Prostate gland (tissue), 2 donors: Measurements from ENCODE around the gene KCNQ5. TPM values are rescaled to one million over a fixed set of nuclear protein-coding genes. Genes with fewer than 3 reads are reported as not detected.

Experiments used
- DNase-seq: peaks from one replicate; pipeline ENCODE4 v3.0.0-alpha.2; 2019; ENCODE audit warnings: low spot score
- H3K27ac ChIP-seq, 2 donors: fragments of 200-600 bp; sonication (generic); 2 replicates each; pipeline ENCODE4 v1.5.1; 2017 to 2019
- H3K27me3 ChIP-seq: fragments of 200-600 bp; sonication (generic); replicated peaks from 2 replicates; pipeline ENCODE4 v1.5.1; 2019; ENCODE audit not compliant: insufficient read depth
- H3K36me3 ChIP-seq, 2 donors: fragments of 200-600 bp; sonication (generic); 1 replicate in 1 of 2; 2 replicates in 1 of 2; pipeline versions ENCODE4 v1.5.1 to v1.8.1; 2017 to 2019
- H3K4me1 ChIP-seq: fragments of 200-600 bp; sonication (generic); replicated peaks from 2 replicates; pipeline ENCODE4 v1.5.1; 2019
- H3K4me3 ChIP-seq, 2 donors: fragments of 200-600 bp; sonication (generic); 2 replicates each; pipeline ENCODE4 v1.5.1; 2017 to 2019
- H3K9me3 ChIP-seq: fragments of 200-600 bp; sonication (generic); 2 replicates; pipeline ENCODE4 v1.5.1; 2017
- CTCF ChIP-seq, 4 experiments: fragments of 200-600 bp in 2 of 4; fragments of 450-650 bp in 2 of 4; sonication (generic) in 2 of 4; IDR thresholded peaks; 1 replicate in 3 of 4; 2 replicates in 1 of 4; pipeline ENCODE4 v1.5.1; 2016 to 2019; ENCODE audit warnings: antibody characterized with exemption in 4 of 4, mild to moderate bottlenecking in 2 of 4, moderate library complexity in 2 of 4
- POLR2A ChIP-seq: fragments of 450-650 bp; IDR thresholded peaks from one replicate; pipeline ENCODE4 v1.6.1; 2016; ENCODE audit warnings: antibody characterized with exemption, mild to moderate bottlenecking
- POLR2AphosphoS5 ChIP-seq: sonication (generic); formaldehyde crosslinking; IDR thresholded peaks from one replicate; pipeline ENCODE4 v1.6.1; 2017; ENCODE audit warnings: antibody characterized with exemption
- WGBS: methylation state at CpG from one replicate; pipeline ENCODE4 v1.1.5; 2018; 5-methylcytosine and 5-hydroxymethylcytosine counted together
- intact Hi-C: fragments of 100-400 bp; cut with DNase I; formaldehyde crosslinking; loops from one replicate; pipeline ENCODE4 v1.14.2; 2022
- total RNA-seq, 2 donors: library from RNA; depleted of rRNA; stranded (reverse); fragments of >200 nt; gene quantifications; one replicate each; pipeline ENCODE4 v1.1.0, GENCODE V29; 2016

KCNQ5 gene
- total RNA-seq, 2 donors from 2014 or later: 3.6 to 4.1 TPM

DNA sequence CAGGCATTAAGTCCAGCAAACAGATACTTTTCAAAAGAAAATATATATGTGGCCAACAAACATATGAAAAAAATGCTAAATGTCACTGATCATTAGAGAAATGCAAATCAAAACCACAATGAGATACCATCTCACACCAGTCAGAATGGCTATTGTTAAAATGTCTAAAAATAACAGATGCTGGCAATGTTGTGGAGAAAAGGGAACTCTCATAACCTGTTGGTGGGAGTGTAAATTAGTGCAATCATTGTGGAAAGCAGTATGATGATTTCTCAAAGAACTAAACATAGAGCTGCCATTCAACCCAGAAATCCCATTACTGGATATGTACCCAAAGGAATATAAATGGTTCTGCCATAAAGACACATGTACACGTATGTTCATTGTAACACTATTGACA, 20.6 kb downstream of the KCNQ5 start:
- DNase-seq: no peak
- Histone ChIP-seq H3K27me3 (no peaks in the 10 kb centered on the region), H3K27ac (no peak overlapping the region), H3K4me1 (no peaks in the 10 kb centered on the region), H3K36me3 (no peaks in the 10 kb centered on the region), H3K9me3 (no peaks in the 10 kb centered on the region), H3K4me3 (no peak overlapping the region)
- 100% methylated on average over 1 of the region's 1 CpG for WGBS
- intact Hi-C loops: no loop called here
- no peak for TF ChIP-seq POLR2A
- no peak for TF ChIP-seq POLR2AphosphoS5
- no peak for TF ChIP-seq CTCF (IDR thresholded peaks at IDR 0.05)

GRCh38 chr6:72643214-72643613, 21.4 kb downstream of the KCNQ5 start:
- 88% methylated on average over 1 of the region's 1 CpG for WGBS
- Histone ChIP-seq H3K4me3 (no peak overlapping the region), H3K9me3 (no peaks in the 10 kb centered on the region), H3K27ac (no peak overlapping the region), H3K27me3 (no peaks in the 10 kb centered on the region), H3K4me1 (no peaks in the 10 kb centered on the region), H3K36me3 (no peaks in the 10 kb centered on the region)
- DNase-seq: no peak
- TF ChIP-seq CTCF (IDR thresholded peaks at IDR 0.05): no peak
- TF ChIP-seq POLR2A: no peak
- TF ChIP-seq POLR2AphosphoS5: no peak
- intact Hi-C loops: no loop called here

- H3K27ac ChIP-seq: no peak overlapping the region
- no peaks in the 10 kb centered on the region for H3K27me3 ChIP-seq
- no peak overlapping the region for H3K4me3 ChIP-seq
- TF ChIP-seq CTCF (IDR thresholded peaks at IDR 0.05) (no peak), POLR2A (no peak), POLR2AphosphoS5 (no peak)
- no peaks in the 10 kb centered on the region for H3K36me3 ChIP-seq
- whole genome bisulfite sequencing: 84% methylated on average over 4 of the region's 4 CpGs
- intact Hi-C loops: no loop called here
- H3K9me3 ChIP-seq: no peaks in the 10 kb centered on the region
- no peak for DNase-seq
- no peaks in the 10 kb centered on the region for H3K4me1 ChIP-seq
Measured at GRCh38 chr6:72646604-72647485, 25.0 kb downstream of the KCNQ5 start.

DNA sequence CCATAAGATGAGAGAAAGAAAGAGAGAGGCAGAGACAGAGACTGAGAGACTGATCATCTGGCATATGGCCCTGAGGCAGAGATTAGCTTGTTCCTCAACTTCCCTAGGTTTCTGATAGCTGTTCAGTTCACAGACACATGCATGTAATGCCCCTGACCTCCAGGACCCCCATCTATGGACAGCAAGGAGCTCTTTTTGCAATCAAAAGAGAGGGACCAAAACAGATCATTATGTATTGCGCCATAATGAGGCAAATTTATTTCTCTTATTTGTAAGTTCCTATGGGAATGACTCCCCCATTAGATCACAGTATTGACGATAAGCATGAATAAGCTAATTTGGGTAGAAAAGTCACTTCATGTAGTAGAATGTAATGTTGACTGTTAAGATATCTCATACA, 25.6 kb downstream of the KCNQ5 start:
- DNase-seq: no peak
- intact Hi-C loops: no loop called here
- H3K4me1 ChIP-seq: no peaks in the 10 kb centered on the region
- no peaks in the 10 kb centered on the region for H3K9me3 ChIP-seq
- TF ChIP-seq POLR2AphosphoS5 (no peak), POLR2A (no peak), CTCF (IDR thresholded peaks at IDR 0.05) (no peak)
- H3K36me3 ChIP-seq: no peaks in the 10 kb centered on the region
- H3K27ac ChIP-seq: no peak overlapping the region
- no peak overlapping the region for H3K4me3 ChIP-seq
- H3K27me3 ChIP-seq: no peaks in the 10 kb centered on the region
- WGBS: 99% methylated on average over 2 of the region's 2 CpGs
